Measurements from ENCODE around the gene CARS2.

CARS2 gene

DNA sequence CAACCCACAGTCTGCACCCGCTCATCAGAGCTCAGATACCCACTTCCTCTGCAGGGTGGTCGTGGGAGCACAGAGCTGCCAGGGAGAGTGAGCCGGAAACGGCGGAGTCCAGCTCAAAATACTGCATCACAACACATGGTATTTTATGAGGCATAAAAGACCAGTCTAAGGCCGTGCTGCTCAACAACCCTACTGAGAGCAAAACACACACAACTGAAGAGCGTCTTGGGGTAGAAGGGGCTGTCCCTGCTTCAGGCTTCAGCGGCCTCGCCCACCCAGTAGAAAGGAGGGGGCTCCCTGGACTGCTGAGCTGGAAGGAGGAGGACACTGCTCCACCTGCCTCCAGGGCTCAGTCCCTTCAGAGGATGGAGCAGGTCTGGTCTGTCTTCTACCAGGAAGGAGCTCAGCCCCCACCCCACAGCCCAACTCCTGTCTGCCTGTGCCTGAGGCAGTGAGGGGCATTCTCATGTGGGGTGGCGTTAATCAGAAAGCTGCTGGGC is 53.6 kb downstream of the CARS2 start:
- DNase-seq (ENCODE audit: low spot score) = no peak

DNA sequence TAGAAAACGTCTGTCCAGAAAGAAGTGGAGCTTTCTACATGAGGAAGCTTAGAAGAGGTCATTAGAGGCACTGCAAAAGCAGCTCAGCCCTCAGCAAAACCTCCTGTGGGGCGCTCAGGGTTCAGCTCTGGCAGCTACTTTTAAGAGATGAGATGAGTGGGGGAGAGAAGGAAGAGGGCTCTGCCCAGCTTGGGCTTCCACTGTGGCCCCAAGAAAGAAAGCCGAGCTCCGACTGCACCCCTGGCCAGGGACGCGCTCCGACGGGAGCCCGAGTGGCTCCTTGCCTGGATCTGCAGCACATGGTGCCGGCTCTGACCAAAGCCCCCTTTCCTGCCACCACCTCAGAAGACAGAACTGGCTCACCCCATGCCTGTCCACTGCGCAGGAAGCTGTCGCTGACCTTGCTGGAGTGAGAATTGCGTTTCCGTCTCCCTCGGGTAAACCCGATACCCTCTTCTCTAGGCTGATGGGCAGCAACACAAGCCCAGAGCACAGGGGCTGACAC is 54.1 kb downstream of the CARS2 start:
- DNase-seq (ENCODE audit: low spot score) = no peak

DNA sequence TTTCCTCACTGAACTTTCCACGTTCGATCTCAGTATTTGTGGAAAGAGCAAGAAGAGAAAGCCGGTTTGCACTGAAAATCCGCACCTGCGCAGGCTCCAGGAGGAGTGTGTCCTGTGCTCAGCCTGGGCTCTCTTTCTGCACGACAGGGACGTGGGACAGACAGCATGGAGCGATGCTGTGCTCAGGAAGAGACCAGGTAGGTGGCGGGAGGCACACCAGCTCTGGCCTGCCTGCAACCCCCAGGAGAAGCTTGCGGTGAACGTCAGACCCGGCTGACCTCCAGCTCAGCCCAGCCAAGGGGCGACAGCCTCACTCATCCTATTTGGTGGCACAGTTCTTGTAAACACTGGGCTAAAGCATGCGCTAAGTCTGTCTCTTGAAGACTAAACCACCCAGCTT is 54.6 kb downstream of the CARS2 start:
- no peak for DNase-seq (ENCODE audit: low spot score)

DNA sequence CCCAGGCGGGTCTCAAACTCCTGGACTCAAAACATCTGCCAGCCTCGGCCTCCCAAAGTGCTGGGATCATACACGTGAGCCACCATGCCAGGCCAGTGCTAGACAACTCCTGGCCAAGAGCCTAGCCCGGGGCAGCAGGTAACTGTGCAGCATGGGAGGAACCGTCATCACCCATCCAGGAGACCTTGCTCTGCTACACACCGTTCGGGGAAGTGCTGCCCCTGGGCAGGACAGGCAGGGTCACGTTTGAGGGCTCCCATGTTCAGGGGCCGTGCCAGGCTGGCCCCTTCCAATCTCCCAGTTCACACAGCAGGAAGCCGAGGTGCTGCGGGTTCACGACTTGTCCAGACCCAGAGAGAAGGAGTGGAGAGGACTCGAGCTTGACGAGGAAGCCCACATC is 55.5 kb downstream of the CARS2 start:
- DNase-seq (ENCODE audit: low spot score) = no peak

DNA sequence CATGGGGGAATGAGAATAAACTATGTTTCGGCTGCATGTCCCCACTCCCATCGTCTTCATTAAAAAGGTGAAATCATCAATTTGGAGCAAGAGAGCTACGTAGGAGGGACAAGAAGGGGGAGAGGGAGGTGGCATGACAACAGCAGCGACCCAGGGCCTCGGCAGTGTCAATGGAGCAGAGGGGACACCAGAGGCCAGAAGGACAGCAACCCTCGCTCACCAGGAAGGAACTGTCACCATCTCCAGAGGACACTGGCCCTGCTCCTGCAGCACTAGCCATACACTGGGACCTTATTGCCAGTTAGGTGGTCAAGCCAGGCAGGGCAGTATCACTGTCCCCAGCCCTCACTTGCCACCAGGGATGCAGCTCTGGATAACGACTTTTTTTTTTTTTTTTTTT is 56.4 kb downstream of the CARS2 start:
- no peak for DNase-seq (ENCODE audit: low spot score)

DNA sequence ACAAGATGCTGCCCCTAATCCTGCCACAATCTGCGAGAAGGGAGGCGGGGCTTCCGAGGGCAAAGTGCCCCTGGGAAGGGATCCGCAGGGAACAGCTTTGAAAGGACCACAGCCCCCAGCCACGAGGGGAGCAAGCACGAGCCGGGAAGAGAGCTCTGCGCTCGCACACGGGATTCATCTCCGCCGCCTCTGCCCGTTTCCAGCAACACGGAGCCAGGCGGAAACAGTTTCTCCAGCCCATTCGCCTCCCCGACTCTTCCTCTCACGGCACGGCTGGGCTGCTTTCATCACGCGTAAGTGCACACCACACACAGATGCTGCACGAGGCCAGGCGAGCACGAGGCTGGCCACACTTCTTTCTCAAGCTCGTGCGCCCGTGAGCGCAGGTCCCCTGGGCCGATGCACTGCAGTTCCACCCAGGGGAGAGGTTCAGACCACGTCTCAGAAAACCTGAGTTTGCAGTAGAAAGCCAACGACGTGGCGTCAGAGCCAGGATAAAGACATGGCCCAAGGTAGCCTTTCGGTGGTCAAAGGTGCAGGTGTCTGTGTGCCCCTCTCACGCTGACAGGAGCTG is 57.0 kb downstream of the CARS2 start:
- no peak for DNase-seq (ENCODE audit: low spot score)

DNA sequence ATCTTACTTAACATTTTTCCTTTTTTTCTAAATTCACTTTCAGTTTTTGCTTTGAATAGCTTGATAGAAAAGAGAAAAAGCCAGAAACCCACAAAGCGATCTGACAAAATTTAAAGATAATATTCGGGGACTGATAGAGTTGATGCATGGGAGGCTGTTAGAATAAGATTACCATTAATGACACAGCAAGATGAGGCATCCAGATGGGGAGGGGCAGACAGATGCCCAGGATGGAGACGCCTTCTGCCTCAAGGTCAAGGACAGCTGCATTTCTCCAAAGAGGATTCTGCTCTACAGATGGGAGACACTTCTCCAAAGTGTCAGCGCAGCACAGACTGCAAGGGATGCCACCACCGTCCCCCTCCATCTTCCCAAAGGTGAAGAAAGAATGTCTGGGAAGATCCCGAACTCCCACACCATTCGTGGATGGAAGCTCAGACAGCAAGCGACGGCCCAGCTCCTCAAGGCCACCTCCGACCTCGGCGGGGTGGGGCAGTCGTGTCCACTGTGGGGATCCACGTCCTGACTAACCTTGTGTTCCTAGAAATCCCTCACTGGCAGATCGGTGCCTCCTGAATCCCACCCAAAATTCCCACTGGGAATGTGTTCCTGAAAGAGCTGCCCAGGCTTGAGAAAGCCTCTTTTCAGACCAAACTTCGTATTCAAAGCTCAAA is 57.6 kb downstream of the CARS2 start:
- DNase-seq (ENCODE audit: low spot score) = no peak

DNA sequence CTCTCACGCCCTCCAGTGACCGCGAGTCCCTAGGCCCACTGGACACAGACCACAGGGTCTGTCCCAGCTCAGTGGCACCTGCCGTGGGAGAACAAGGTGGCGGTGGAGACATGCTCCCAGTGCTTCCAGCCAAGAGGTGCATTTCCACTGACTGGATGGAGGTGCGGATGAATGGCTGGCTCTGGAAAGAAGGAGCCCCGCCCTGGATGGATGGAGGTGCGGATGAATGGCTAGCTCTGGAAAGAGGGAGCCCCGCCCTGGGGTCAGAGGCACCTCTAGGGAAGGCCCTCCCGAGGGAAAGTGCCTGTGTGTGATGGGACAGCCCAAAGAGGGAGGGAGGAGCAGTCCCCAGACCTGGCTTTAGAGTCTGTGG is 58.6 kb downstream of the CARS2 start:
- DNase-seq (ENCODE audit: low spot score) = no peak

DNA sequence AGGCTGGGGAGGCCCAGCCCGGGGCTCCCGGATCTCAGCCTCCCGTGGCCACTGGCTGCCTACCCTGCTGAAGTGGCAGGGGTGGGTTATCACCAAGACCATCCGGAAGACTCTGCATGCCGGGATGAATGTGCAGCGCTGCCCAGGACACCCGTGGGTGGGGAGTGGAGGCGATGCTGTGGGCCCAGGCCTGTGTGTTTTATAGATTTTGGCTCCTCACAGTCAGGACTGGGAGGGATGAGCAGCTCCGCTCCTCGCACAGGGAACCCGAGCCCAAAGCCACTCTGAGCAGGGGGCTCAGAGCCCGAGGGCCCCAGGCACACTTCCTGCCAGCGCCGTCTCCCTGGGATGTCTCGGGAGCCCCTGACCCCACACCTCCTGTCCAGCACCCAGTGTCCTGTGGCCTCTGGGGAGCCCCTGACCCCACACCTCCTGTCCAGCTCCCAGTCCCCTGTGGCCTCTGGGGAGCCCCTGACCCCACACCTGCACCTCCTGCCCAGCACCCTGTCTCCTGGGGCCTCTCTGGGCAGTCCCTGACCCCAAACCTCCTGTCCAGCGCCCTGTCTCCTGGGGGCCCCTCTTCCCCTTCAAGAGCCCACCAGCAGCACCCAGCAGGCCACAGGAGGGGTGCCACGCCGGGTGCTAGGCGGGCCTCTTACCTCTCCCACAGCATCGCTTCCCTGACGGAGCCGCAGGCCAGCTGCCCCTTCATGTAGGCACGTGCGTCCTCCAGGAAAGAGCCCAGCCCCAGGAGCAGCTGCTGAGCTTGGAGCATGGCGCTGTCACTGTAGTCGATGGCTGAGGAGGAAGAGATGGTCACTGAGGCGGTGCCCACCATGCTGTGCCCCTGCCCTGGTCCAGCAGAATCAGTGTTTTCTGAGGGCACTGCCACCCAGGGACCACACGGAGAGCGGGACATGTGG is 59.2 kb downstream of the CARS2 start:
- no peak for DNase-seq (ENCODE audit: low spot score)

DNA sequence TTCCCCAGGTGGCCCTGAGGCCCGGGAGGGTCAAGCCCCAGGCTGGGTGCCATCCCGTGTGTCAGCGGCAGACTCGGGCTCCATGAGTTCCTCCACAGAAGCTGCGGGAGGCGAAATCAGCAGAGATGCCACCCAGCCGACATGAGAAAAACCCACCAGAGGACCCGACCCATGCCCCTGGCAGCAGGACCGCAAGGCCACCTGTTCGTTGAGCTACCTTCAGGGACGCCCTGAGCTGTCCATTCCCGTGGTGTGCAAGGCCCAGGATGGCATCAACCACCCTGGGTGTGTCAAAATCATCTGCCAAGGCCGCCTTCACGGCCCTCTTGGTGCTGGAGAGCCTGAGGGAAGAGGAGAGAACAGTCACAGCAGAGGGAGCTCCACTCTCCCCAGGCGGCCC is 60.2 kb downstream of the CARS2 start:
- DNase-seq (ENCODE audit: low spot score) = no peak

DNA sequence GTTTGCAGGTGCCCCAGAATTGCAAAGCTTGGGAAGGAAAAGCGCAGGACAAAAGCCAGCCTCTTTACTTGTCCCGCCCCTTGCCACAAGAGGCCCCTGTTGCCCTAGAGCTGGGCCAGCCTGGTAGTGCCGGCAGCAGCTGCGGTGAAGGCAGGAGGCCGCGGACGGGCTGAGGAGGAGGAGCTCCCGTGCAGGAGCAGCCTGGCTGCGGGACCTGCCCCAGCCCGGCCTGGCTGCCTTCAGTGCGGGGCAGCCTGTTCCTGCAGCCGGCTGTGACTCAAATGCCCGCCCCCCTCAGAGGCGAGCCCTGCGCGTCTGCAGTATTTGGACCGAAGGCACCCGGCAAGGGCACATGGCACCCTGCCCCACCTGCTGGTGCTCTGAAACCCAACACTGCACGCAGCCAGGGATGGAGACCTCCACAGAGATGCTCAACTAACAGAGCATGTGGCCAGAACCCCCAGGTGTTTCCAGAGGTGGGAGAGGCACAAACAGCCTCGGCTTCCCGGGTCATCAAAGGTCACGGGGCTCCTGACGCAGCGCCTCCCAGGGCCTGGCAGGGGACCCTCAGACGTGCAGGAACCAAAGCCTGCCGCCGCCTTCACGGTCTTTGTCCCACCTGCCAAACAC is 60.9 kb downstream of the CARS2 start:
- no peak for DNase-seq (ENCODE audit: low spot score)

DNA sequence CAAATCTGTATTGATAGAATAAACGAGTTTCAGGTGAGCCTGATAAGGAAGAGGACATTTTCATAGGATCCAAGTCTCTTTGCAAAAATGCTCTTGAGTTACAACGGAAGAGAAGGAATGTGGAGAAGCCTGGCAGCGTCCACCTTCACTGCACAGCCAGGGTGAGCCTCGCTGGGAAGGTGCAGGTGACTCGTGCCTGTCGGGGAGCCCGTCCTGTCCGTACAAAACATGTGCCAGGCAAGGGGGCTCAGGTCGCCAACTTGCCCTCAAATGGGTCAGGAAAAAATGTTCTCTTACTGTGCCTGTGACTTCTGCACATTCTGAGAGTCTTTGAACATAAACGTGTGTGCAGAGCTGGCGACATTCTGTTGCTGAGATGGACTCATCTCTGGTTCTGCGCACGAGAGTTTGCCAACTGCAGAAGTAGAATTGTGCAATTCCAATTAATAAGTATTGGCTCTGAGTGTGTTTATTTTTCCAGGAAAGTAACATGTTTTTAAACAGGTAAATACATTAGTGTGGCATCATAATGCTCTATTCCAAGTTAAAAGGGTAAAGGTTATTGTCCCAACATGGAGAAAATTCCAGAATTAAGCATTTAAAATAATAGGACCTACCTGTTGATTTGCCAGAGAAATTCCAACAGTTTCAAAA is 62.0 kb downstream of the CARS2 start:
- DNase-seq (ENCODE audit: low spot score) = no peak

DNA sequence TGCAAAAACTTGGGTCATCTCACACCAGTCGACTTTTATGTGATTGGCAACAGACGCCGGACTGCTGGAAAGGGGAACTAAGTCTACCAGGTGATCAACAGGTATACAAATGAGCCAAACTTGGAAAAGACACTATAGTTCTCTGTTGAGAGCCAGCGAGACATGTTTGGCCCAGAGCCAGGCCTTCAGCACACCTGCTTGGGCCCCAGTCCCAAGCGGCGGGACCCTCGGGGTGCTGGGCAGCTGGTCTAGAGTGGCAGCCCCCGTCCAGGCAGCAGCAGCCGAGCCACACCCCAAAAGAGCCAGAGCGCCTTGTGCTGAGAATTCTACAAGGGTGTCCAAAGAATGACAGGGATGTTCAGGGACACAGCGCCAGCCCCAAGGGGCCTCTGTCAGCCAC is 62.6 kb downstream of the CARS2 start:
- DNase-seq (ENCODE audit: low spot score) = no peak

DNA sequence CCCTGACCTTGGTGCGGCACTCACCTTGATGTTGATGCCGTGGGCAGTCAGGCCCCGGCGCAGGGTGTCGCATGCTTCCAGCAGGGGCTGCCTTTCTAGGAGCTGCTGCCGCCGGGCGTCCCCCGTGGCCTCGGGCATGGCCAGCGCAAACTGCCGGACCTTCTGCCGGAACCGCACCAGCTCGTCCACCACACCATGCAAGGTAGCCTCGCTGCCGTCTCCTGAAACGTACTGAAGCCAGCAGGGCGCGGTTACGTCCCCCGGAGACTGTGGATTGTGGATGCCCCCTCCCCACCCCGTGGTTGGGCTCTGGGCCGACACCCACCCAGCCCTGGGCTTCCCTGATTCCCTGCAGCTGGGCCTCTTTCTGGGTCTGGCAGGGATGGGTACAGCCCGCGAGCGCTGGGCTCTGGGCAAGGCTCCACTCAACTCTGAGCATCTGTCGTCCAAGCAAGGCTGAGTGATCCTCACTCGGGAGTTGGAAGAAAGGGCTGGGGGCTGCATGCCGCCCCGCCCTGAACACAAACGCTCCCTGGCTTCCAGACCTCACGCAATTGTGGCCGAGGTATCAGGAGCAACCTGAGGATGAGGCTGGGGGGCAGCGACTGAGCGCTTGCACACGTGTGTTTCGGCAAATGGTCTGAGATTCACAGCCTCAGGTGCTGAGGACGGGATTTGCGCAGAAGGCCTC is 63.5 kb downstream of the CARS2 start:
- no peak for DNase-seq (ENCODE audit: low spot score)

DNA sequence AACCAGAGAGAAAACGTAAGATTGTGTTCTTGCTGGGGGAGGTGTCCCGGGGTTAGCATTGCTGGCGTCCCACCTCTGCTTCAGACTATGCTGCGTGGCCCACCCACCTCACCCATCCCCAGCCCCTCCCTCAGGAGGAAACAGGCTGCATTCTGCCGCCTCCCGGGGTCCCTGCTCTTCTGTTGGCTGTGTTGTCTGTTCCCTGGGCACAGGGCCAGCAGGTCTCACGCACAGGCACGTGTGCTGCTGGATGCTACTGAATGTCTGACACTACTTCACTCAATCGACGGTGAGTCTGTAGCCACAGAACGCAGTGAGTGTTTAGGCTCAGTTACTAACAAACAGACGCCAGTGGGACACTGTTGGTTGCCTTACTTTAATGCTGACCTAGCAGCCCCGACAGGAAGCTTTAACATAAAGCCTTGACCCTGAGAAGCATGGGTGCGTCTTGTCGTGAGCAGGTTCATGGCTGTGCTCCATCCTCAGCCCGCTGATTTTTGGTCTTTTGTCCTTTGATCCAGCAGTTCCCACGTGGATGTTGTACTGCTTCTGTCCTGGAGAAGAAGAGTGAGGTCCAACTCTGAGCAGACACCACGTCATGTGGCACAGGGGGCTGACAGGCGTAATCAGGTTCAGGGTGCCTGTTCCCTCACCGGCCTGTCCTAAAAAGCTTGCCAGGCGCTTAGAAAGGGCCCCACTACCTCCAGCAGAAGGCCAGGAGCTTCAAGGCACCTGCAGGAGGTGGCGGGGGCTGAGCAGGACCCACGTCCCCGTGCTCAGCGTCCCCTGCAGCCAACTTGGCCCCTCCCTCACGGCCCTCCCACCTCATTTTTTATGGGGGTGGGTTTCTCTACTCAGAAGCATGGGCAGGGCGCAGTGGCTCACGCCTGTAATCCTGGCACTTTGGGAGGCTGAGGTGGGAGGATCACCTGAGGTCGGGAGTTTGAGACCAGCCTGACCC is 64.6 kb downstream of the CARS2 start:
- no peak for DNase-seq (ENCODE audit: low spot score)

DNA sequence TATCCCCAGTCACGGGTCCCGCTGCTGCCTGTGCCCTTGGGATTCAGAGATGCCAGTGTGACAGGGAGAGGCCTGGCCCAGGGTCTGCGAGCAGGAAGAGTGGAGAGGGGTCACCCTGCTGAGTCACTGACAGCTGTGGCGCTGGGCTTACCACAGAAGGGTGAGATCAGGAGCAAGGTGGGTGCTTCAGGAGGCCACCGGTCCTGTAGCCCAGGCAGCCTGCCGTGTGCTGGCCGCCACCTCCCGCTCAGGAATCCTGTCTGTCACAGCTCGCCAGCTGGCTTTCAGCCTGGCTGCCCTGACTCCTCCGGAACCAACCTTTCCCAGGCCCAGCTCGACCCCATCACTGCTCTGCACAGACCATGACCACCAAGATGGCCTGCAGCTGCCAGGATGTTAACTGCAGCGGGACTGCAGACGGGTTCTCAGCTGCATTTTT is 65.3 kb downstream of the CARS2 start:
- DNase-seq (ENCODE audit: low spot score) = no peak

DNA sequence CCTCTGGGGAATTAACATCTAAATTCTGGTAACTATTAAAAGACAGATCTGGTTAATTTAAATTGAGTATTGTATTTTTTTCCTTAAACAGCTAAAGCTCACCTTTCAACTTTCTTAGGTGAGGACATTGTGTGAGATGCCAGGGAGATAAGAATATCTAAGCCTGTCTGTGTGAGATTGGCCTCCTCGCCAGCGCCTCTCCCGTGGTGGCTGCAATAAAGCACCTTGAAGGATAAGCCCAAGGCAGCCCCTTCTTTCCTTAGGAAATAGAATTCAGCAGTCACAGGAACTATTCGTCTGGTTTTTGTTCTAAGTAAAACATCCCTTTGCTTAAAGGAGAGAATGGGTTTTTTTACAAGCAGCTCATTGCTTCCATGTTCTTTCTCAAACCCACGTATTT is 66.0 kb downstream of the CARS2 start:
- no peak for DNase-seq (ENCODE audit: low spot score)

DNA sequence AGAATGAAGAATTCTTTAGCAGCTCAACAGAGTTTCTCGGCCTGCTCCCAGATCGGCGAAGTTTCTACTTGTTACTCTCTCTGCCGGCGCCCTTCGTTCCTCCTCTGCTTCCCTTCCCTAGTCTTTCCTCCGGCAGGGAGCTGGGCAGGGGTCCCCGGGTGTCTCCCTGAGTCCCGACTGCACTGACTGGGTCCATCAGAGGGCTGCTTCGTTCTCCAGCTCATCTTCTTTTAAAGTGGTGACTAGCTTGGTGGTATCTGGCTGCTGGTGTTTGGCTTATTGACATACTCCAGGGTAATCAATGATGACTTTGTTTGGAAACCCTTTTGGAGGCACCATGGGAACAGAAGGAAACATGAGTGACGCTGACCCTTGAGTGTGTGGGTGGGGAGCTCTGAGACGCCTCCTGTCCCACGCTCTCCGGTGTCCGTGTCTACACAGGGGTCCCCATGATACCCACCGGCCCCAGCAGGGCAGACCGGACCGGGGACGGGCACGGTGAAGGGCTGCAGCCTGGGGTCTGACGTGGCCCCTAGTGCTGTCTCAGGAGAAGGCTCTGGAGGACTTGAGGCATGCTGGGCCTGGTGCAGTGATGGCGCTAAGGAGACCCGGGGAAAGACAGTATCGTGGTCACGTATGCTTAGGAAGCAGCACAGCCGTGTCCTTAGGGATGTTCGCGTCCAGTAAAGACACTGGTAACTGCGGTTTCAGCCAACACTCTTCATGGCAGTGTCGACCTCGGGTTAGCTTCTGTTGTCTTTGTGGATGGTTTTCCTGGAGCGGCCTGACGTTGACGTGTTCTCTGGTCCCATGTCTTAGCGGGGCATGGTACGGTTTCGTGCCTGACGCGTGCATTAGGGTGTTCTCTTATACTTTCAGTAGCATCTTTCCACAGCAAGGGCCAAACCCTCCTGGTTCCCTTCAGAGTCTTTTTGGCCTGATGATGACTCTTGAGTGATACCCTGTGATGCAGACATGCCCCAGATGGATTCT is 66.8 kb downstream of the CARS2 start:
- no peak for DNase-seq (ENCODE audit: low spot score)

DNA sequence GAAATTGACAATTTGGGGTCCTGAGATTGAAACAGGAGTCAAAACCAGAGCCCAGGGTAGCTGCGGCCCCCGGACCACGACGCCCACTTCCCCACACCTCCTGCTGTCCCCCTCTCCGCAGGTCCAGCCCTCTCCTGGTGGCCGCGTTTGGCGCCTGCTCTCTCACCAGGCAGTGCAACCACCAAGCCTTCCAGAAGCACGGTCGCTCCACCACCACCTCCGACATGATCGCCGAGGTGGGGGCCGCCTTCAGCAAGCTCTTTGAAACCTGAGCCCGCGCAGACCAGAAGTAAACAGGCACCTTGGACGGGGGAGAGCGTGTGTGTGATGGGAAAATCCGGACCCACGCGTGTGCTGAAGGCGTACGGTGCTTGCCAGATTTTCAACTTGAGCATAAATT is 67.7 kb downstream of the CARS2 start:
- no peak for DNase-seq (ENCODE audit: low spot score)
